DOHH2 (cell line): ENCODE data around the gene CRAMP1.

Source experiments
- H3F3A ChIP-seq: fragments of 200-600 bp; sonication (generic), shearing (Covaris generic); 2 replicates; pipeline ENCODE4 v1.6.0; 2016; ENCODE audit warnings: antibody characterized with exemption, mild to moderate bottlenecking; ENCODE audit not compliant: control insufficient read depth, insufficient read depth
- H3K27ac ChIP-seq: fragments of 200-600 bp; sonication (generic); 2 replicates; pipeline ENCODE4 v1.5.1; 2014; ENCODE audit warnings: low read depth, mild to moderate bottlenecking, low read length, moderate library complexity
- H3K27me3 ChIP-seq: fragments of 200-600 bp; sonication (generic); 2 replicates; pipeline ENCODE4 v1.6.1; 2014; ENCODE audit warnings: mild to moderate bottlenecking, low read length, mixed read lengths; ENCODE audit not compliant: control insufficient read depth
- H3K36me3 ChIP-seq: fragments of 200-600 bp; sonication (generic); 2 replicates; pipeline ENCODE4 v1.6.1; 2014; ENCODE audit warnings: mild to moderate bottlenecking, low read length, moderate library complexity, mixed read lengths; ENCODE audit not compliant: control insufficient read depth
- H3K4me1 ChIP-seq: fragments of 200-600 bp; sonication (generic); 2 replicates; pipeline ENCODE4 v1.6.1; 2014; ENCODE audit warnings: mild to moderate bottlenecking, low read length, mixed read lengths; ENCODE audit not compliant: control insufficient read depth
- H3K4me2 ChIP-seq: fragments of 200-600 bp; sonication (generic); 2 replicates; pipeline ENCODE4 v1.6.0; 2014; ENCODE audit warnings: mild to moderate bottlenecking, low read length, moderate library complexity
- H3K4me3 ChIP-seq: fragments of 200-600 bp; sonication (generic); 2 replicates; pipeline ENCODE4 v1.5.1; 2014; ENCODE audit warnings: mild to moderate bottlenecking, low read length, mixed read lengths
- H3K79me2 ChIP-seq: fragments of 200-600 bp; sonication (generic); 2 replicates; pipeline ENCODE4 v1.6.1; 2014; ENCODE audit warnings: mild to moderate bottlenecking, low read length, mixed read lengths; ENCODE audit not compliant: control insufficient read depth
- H3K9me2 ChIP-seq: fragments of 200-600 bp; sonication (generic); replicated peaks from 2 replicates; pipeline ENCODE4 v1.6.1; 2014; ENCODE audit warnings: mild to moderate bottlenecking, low read length, mixed read lengths; ENCODE audit not compliant: control insufficient read depth
- H3K9me3 ChIP-seq: fragments of 200-600 bp; sonication (generic); 2 replicates; pipeline ENCODE4 v1.6.1; 2014; ENCODE audit warnings: antibody characterized with exemption, low read length, mixed read lengths; ENCODE audit not compliant: control insufficient read depth, insufficient read depth
- H4K20me1 ChIP-seq: fragments of 200-600 bp; sonication (generic); 2 replicates; pipeline ENCODE4 v1.6.0; 2014; ENCODE audit warnings: low read depth, mild to moderate bottlenecking, antibody characterized with exemption, low read length, moderate library complexity; ENCODE audit not compliant: control insufficient read depth, insufficient read depth
- CTCF ChIP-seq: fragments of 200-600 bp; sonication (generic); IDR thresholded peaks from one replicate; pipeline ENCODE4 v1.5.1; 2014; ENCODE audit warnings: antibody characterized with exemption, mild to moderate bottlenecking, low read depth, low read length; ENCODE audit not compliant: poor library complexity, severe bottlenecking
- EZH2phosphoT487 ChIP-seq: fragments of 200-600 bp; sonication (generic); IDR thresholded peaks from 2 replicates; pipeline ENCODE4 v1.6.1; 2017; ENCODE audit warnings: borderline replicate concordance, mild to moderate bottlenecking, antibody characterized with exemption, low read length, moderate library complexity, mixed read lengths

CRAMP1 gene

DNA sequence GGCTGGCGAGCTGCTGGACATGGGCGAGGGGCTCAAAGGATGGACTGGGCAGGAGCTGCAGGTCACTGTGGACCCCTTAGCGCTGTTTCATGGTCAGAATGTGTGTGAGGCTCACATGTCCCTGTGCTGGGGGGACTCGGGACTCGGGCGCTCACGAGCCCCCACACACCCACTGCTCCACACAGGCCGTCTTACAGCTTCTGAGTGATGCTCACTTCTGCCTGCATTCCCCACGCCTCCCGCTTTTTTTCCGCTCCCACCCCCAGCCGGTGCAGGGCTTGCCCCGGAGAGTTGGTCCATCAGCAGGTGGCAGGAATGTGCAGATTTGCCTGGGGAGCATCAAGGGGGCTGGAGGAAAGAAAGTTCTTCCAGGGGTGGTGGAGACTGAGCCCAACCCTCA lies 45.7 kb downstream of the CRAMP1 start:
- Histone ChIP-seq H3K4me2 (no peak overlapping the region), H3K4me3 (no peak overlapping the region), H3K27me3 (no peaks in the 10 kb centered on the region), H3F3A (no peaks in the 10 kb centered on the region), H3K27ac (no peak overlapping the region), H3K9me2 (no peaks in the 10 kb centered on the region), H3K36me3 (peaks cover 79% of the 10 kb centered on the region), H3K9me3 (no peaks in the 10 kb centered on the region), H3K79me2 (no peaks in the 10 kb centered on the region), H4K20me1 (no peaks in the 10 kb centered on the region), H3K4me1 (no peaks in the 10 kb centered on the region)
- no peak for TF ChIP-seq CTCF
- no peak for TF ChIP-seq EZH2phosphoT487

- no peaks in the 10 kb centered on the region for H3K27me3 ChIP-seq
- no peak overlapping the region for H3K4me3 ChIP-seq
- no peaks in the 10 kb centered on the region for H3K4me1 ChIP-seq
- peaks cover 85% of the 10 kb centered on the region for H3K36me3 ChIP-seq
- no peaks in the 10 kb centered on the region for H3K9me2 ChIP-seq
- H3F3A ChIP-seq, result no peaks in the 10 kb centered on the region
- H3K79me2 ChIP-seq, result no peaks in the 10 kb centered on the region
- no peaks in the 10 kb centered on the region for H4K20me1 ChIP-seq
- TF ChIP-seq CTCF (no peak), EZH2phosphoT487 (no peak)
- no peaks in the 10 kb centered on the region for H3K9me3 ChIP-seq
- H3K27ac ChIP-seq, result no peak overlapping the region
- no peak overlapping the region for H3K4me2 ChIP-seq
These were observed 46.9 kb downstream of the CRAMP1 start for GRCh38 chr16:1659031-1659430.

GRCh38 chr16:1661826-1662225 lies 49.7 kb downstream of the CRAMP1 start:
- Histone ChIP-seq H3K4me2 (no peak overlapping the region), H3K4me3 (no peak overlapping the region), H3K27me3 (no peaks in the 10 kb centered on the region), H3K9me2 (no peaks in the 10 kb centered on the region), H3K79me2 (no peaks in the 10 kb centered on the region), H3K4me1 (no peaks in the 10 kb centered on the region), H3K36me3 (peaks cover 87% of the 10 kb centered on the region), H3K27ac (no peak overlapping the region), H3K9me3 (no peaks in the 10 kb centered on the region), H3F3A (no peaks in the 10 kb centered on the region), H4K20me1 (no peaks in the 10 kb centered on the region)
- TF ChIP-seq EZH2phosphoT487, result no peak
- TF ChIP-seq CTCF, result no peak

DNA sequence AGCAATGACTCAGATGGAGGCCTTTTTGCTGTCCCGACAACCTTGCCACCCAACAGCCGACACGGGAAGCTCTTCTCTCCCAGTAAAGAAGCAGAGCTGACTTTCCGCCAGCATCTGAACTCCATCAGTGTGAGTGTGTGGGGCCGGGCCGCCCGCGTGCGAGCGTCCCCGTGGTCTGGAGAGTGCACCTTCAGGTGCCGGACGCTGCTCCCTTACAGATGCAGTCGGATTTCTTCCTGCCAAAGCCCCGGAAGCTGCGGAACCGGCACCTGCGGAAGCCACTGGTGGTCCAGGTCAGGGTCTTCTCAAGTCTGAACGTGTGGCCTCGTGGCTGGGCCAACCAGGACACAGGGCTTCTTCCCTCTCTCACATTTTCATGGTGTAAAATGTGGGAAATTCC lies 50.4 kb downstream of the CRAMP1 start:
- Histone ChIP-seq H4K20me1 (no peaks in the 10 kb centered on the region), H3K79me2 (no peaks in the 10 kb centered on the region), H3K4me3 (no peak overlapping the region), H3K27ac (no peak overlapping the region), H3F3A (no peaks in the 10 kb centered on the region), H3K36me3 (peaks cover 88% of the 10 kb centered on the region), H3K4me1 (no peaks in the 10 kb centered on the region), H3K4me2 (no peak overlapping the region), H3K9me3 (no peaks in the 10 kb centered on the region), H3K9me2 (no peaks in the 10 kb centered on the region), H3K27me3 (no peaks in the 10 kb centered on the region)
- TF ChIP-seq CTCF (no peak), EZH2phosphoT487 (no peak)
